GM18861 (cell line): ENCODE measurements around the gene ZNF362.

ENCODE experiments used
- ATAC-seq: cut with Tn5 transposase; IDR thresholded peaks from one replicate; pipeline ENCODE4 v1.9.1; 2021; ENCODE audit not compliant: unreplicated experiment

ZNF362 gene

DNA sequence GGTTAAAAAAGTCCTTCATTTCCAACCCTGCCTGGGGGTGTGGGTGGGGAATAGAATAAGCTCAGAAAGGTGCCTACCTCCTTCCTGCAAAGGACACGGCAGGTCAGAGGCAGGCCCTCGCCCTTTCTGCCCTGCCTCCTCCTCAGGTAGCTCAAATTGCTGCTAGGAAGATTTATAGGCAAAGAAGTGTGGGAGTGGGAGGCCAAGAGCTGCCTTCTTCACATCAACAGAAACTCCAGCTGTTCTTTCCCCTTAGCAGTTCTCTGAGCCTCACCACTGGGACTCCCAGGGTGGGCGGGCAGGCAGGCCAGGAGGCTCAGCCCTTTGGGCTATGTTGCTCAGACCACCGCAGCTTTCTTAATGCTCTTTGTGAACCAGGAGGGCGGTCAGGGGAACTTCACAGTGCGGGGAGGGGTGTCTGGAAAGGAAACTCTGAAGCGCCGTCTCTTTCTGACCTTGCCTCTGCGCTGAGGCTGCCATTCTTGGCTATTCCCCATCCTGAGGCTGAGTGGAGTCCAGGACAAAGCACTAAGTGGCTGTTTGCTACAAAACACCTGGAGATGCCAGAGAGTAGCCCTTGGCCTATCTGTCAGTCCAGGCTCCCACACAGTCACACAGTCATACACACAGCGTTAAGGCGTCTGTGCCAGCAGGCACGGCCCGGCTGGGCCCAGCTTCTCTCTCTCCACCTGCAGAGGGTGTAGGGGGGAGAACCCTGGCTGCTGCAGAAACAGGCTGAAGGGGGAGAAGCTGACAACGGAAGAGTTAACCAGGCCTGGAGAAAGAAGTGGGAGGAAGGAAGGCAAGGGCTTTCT, 67.6 kb downstream of the ZNF362 start:
- ATAC-seq: no peak

DNA sequence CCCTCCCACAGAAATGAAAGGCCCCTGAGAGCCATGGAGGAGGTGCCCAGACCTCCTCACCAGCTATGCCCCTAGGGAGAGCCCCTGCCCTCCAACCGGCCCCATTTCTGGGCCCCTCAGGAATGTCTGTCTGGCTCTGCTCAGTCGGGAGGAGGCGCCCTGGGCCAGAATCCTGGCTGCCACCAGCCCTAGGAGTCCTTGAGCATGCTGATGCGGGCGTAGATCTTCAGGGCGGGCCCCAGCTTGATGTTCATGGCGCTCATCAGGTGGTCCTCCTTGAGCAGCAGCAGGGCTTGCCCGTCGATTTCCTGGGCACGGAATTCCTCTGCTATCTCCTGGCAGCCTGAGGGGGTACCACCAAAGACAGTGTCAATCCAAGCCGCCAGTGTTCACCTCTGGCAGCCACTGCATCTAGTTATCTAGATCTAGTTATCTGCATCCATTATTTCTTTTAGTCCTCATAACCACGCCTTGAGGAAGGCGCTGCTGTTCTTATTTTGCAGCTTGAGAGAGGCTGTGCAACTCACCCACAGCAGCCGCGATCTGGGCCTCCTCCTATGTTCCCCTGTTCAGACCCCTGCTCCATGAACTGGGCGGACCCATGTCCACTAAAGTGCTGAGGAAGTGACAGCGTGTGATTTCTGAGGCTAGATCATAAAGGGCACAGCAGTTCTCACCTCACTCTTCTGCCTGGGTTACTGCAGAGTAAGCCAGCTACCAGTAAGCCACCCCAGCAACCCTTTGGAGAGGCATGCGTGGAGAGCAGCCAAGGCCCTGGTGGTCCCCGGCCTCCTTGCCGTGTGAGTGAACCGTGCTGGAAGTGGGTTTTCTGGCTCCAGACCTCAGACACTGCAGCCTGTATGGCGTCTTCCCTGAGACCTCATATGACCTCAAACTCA, 68.6 kb downstream of the ZNF362 start:
- ATAC-seq: no peak

DNA sequence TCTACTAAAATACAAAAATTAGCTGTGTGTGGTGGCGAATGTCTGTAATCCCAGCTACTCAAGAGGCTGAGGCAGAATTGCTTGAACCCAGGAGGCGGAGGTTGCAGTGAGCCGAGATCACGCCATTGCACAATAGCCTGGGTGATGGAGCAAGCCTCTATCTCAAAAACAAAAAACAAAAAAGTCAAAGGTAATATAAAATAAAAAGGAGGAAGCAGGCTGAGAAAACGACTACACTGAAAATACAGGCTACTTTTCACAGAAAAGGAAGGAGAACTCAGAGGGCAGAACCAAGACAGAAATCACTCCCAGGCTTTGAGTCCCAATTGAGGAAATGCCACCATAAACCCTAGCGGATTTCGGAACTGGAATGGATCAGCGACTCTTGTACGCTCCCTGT, 70.5 kb downstream of the ZNF362 start:
- ATAC-seq: no peak

DNA sequence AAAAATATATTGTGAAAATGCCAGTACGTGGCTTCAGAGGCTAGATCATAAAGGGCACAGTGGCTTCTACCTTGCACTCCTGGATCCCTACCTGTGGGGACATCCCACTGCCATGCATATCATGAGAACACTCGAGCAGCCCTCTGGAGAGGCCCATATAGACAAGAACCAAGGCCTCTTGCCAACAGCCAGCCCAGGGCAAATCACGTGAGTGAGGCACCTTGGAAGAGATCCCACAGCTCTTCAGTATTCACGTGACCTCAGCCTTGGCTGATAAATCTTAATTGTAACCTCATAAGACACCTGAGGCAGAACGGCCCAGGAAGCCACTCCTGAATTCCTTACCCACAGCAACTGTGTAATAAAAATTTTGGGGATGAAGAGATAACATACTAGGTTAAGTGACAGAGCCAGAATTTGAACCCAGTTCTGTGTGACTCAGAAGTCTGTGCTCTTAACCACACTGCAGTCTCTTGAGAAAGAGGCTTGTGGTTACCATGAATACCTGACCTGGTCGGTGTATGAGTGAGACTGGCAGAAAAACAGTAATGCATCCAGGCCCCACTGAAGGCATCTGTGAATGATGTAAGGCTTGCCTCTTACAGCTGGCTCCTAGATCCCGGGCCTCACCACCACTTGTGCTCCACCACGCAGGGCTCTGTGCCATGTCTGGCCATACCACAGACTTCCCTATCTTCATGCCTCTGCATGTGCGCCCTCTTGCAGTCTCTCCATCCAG, 71.5 kb downstream of the ZNF362 start:
- no peak for ATAC-seq

DNA sequence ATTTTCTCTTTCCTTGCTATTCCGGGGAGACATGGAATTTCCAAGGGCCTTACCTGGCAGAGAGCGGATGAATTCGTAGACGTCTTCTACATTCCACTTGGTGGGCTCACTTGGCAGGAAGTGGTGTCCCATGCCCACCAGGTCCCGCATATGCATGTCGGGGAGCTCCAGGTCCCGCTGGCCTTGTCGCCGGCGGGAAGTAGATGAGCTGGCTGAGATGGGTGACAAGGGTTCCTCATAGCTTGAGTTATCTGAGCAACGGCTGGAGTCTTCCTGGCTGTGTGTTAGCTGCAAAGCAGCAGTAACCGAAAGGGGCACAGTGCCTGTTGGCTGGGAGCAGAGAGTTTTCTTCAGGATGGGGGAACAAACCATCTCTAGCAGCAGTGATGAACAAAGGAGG, 72.5 kb downstream of the ZNF362 start:
- ATAC-seq: no peak

DNA sequence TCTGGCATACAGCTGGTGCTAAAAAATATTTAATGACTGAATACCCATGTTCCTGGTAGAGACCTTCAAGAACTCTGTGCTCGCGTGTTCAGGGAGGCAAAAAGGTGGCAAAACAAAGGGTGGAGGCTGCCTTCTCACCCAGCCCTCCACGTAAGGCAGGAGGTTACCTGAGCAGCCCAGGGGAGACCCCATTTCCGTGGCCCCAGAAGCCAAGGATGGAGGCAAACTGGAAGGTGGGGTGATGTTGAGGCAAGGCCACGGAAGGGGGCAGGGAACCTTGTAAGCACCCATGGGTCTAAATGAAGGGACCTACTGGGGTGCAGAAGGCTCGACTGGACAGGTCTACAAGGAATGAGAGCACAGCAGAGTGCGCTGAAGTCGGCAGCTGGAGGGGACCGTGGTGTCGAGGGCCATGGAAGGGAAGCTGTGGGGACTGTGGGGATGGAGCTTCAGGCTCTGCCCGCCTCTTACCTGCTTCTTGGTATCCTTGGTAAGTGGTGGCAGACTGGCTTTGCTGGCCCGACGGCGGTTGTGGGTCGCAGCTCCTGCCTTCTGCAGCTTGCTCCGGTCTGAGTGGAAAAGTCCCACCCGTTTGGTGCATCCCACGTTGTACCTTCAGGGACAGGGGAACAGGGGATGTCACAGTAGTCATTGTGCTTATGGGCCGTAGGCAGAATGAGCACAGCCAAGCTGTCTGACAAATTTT, 73.5 kb downstream of the ZNF362 start:
- ATAC-seq: no peak

DNA sequence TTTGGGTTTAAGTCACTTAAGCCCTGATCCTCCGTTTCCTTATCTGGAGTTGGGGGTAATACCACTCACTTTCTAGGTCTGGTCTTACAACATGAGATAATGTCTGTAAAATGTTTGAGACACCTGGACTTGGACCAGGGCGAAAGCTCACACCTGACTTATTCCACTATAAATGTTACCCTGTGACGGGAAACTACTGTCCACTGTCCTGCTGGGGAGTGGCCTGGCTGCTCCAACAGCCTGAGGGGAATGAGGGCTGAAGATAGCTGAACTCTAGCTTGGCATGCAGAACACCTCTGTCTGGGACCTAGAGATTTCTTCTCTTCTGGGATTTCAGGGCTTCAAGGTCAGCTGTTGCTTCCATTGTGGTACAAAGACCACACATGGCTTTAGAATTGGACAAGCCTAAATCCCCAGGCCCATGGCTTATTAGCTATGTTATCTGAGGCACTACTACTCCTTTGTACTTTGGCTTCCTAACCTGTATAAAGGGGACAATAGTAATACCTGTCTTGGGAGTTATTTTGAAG, 74.1 kb downstream of the ZNF362 start:
- ATAC-seq: no peak

DNA sequence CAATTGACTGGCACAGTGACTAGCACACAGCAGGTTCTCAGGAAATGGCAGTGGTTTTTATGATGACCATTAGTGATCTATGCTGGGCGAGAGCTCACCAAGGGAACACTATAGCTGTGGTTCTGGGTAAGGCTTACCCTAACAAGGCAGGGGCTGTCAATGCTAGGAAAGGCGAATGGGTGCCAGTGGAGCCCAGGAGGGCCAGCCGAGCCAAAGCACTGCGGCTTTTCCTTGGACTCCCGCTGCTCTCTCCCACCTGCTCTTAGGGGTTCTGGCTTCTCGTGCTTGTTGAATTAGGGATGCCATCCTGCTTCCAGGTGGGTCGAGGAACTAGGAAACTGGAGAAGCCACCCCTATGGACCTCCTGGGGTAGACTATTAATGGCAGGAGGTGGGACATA, 74.6 kb downstream of the ZNF362 start:
- ATAC-seq: no peak

DNA sequence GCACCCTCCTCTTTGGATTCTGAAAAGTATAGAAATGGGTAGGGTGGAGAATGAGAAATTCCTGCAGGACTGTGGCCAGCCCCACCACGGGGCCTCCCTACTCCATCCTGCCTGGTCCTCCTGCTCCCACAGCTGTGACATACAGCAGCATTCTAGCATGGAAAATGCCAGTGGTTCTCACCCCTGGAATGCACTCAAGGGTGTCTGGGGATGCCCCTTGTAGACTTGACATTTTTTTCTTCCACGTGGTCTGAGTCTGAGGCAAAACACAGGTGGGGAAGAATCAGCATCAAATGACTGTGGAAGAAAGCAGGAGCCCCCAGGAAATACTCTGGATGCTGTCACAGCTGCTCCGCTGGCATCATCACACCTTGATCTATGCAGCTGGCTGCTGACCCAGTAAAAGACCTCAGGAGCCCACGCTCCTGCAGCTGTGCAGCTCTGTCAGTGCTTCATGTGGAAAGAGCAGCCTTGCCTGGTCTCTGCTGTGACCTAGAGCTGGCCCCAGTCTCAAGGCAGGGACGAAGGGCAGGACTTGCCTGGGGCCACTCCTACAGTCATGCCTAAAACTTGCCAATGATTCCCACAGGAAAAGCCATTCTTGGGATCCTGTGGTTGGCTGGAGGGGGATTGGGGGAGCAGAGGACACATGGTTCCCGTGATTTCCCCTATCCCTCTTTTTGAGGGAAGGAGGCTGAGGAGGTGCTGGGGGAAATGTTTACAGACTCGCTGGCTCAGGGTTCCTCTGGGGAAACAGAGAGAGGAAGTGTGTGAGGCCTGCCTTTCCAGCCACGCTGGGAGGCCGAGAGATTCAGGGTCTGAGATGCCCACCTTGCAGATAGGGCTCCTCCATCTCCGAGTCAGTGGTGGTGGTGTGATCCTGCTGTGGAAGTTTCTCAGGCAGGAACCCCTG, 75.4 kb downstream of the ZNF362 start:
- no peak for ATAC-seq

DNA sequence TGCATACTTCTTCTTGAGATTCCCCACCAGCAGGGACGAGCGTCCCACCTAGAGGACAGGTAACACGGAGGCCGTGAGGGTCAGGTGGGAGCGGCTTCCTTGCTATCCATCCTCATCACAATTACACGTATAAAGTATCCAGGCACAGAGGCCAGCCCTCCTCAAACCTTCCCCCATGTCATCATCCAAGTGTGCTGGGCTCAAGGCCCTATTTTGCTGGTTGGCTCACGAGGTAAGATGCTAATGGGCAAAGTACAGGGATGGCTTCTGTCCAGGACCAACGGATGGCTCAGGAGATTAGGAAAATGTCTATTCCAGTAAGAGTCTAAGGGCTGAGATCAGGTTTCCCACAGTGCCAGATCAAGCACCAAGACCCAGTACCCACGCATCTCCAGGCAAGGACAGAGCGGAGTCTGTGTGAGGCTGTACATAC, 76.1 kb downstream of the ZNF362 start:
- no peak for ATAC-seq

DNA sequence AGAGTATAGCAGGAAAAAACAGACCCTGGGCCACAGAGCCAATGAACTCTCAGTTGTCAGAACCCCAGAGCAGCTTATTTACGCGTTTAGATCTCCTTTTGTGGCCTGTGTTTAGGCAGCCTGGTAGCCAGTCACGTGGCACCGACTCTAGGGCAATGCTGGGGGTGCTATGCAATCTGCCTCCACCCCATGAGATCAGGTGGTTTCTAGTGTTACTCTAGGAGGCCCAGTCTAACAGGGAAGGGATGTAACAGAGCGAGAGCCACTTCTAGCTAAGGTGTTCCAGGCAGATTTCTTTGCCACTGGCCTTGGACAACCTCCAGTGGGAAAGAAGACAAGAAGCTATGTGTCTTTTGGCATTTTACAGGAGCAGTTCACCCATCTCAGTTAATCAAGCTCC, 76.6 kb downstream of the ZNF362 start:
- ATAC-seq: no peak

DNA sequence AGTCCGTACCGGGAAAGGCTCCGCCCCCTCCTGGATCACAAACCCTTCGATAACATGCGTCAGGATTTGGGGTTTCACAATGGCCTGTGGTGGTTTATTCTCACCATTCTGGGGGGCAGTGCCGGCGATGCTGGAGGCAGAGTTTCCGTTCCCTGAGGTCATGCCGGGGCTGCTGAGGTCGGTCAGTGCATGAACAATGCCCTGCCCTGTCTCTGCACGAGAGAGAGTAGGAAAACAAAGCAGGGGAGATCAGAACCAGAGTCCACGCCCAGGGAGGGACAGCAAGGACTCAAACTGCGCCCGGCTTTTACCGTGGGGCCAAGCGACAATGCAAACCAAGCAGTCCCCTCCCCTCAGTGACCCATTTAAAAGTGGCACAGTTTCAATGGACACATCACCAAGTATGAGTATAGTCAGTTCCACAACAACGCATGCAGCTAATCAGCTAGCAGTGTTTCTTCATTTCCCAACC, 77.8 kb downstream of the ZNF362 start:
- ATAC-seq: no peak

DNA sequence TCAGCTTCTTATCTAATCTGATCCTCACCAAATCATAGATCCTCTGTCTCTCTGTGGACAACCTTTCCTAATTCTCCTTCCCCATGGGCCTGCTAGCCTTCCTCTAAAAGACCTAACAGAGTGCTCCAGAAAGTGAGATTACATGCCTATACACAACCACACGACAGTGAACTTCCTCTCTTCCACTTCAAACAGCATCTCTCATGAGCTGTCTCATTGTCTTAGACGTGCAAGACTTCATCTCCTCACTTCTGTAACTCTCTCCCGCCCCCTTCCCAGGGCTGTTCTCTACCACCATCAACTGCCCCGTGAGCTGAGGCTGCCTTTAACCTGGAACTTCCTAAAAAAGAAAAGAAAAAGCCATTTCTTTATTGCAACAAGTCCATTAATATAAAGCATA, 78.7 kb downstream of the ZNF362 start:
- no peak for ATAC-seq

DNA sequence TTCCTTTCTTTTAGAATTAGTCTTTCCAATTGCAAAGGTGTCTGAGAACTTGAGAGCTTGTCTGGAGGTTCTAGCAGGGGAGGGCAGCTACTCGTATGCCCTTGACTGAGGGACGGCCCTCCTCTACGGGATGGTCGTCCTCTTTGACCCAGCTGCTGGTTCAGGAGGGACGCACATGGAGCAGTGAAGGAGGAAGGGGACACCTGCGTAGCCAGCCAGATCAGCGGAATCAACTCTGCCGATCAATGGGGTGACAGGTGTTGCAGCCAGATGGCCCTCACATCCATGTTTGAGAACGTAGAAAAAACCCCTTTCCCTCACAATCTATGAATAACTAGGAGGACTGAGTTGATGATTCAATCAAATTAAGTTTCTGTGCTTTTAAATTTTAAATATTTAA, 80.3 kb downstream of the ZNF362 start:
- no peak for ATAC-seq

DNA sequence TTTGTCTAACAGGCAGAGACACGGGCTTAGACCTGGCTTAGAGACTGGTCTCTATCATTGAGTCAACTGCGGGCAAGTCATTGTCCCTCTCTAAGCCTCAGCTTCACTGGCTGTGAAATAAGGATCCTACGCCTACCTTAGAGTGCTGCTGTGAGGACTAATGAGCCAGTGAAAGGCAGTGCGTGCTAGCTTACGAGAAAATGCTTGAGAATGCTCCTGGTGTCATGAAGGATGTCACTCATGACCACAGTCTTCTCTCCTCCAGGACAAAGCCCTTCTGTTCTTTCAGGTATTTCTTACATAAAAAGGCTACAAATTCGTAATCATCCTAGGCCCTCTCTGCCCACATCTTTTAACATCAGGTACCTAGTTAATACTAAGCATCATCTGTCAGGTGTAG, 81.1 kb downstream of the ZNF362 start:
- no peak for ATAC-seq

DNA sequence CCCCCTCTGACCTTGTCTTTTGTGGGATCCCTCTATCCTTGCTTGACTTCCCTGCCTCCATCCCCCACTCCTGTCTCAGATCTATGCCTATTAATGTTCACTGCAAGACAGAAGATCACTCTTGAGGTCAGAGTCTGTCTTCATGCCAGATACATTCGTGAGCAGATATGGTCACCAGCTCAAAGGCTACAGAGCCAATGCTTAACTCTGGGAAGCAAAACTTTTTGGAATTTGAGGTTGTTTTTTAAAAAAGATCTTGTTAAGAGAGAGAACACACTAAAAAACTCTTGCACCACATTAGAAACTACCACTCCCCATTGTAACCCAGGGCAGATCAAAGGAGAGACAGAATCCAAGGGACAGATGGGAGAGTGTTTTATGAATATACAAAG, 81.8 kb downstream of the ZNF362 start:
- ATAC-seq: no peak

DNA sequence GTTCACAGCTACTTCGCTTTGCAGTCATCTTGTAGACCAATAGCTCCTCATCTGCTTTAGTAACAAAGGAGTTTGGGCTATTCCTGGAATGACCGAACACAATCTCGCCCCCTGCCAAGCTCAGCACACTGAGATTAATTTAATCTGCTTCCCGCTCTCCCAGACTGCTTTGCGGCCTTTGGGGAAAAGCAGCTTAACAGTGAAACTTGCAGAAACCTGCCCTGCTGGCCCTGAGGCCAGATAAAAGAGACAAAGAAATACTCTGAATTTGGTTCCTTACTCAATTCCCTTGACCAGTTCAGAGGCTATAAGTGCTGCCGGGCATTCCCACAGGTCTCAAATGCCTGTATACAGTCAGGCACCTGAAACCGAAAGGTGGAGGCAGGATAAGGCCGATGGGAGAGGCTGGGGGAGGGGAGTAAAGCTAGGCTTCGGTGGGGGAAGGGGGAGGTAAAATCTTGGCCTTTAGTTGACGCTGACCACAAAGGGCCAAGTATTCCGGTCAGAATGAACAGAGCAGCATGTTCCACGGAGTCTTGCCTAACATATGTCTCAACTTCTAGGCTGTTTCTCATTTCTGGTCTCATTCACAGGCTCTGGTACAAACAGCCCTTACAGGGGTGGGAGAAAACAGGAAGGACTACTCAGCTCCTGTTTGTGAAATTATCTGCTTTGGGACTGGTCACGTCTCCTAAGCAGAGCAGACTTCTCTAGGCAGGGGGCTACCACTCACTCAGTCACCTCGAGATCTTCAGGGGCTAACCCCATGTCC, 82.3 kb downstream of the ZNF362 start:
- ATAC-seq: no peak

DNA sequence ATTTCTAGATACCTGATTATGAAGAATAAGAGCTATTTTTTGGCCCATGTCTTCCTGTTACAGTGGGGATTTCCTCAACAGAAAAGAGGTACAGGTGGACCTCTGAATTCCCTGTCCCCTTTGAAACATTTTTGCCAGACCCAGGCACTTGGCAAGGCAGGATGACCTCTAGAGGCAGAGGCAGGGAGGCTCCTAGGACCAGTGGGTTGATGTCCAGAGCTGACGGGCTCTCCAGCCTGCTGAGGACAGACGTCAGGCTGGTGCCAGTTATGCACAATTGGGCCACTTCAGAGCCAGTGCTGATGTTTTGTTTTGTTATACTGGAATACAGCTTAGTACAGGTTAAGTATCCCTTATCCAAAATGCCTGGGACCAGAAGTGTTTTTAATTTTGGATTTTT, 83.1 kb downstream of the ZNF362 start:
- ATAC-seq: no peak

DNA sequence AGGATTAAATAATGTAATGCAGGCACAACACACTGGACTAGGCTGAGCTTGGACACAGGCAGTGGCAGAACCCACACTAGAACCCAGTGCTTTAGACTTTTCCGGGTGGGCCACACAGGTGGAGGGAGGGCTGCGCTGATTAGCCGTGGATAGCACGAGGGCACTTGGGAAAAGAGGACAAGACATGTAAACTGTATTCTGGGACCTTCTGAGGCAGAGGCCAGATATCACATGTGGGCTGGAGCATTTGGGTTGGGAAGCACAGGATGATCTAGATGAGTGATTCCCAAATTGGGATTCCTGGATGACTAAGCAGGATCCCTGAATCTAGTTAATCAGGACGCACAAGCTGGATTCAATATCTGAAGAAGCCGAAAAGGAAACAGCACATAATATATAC, 84.9 kb downstream of the ZNF362 start:
- ATAC-seq: no peak
